PC-9 (cell line): Measurements from ENCODE around the gene BHLHA15. TPM values are rescaled to one million over a fixed set of nuclear protein-coding genes. Genes with fewer than 3 reads are reported as not detected.

Experiments used
- BruUV-seq: library from RNA; stranded (reverse); fragments of 400-500 nt; replicated peaks from 2 replicates; lab custom pipeline; 2021; lab: Mats Ljungman, UMichigan
- CTCF ChIA-PET: fragments of 300-600 bp; sonication (Branson Sonifier 250); formaldehyde crosslinking; loops from one replicate; lab custom pipeline; 2022; ENCODE audit warnings: antibody characterized with exemption; lab: Charles Lee
- POLR2A ChIA-PET: fragments of 300-600 bp; sonication (Branson Sonifier 250); formaldehyde crosslinking; loops from one replicate; lab custom pipeline; 2022; ENCODE audit warnings: antibody characterized with exemption; ENCODE audit not compliant: unreplicated experiment; lab: Charles Lee
- DNase-seq, 2 experiments: peaks; one replicate each; pipeline versions ENCODE4 v3.0.0 to v3.0.0-alpha.2; 2015 to 2022; ENCODE audit warnings: mixed read lengths in 1 of 2
- H2AFZ ChIP-seq: fragments of 200-600 bp; sonication (generic); 2 replicates; pipeline ENCODE4 v1.8.1; 2017; ENCODE audit warnings: antibody characterized with exemption
- H3F3A ChIP-seq: fragments of 200-600 bp; sonication (generic); 2 replicates; pipeline ENCODE4 v1.8.1; 2017; ENCODE audit warnings: antibody characterized with exemption, mild to moderate bottlenecking, low read depth; ENCODE audit not compliant: insufficient read depth
- H3K27ac ChIP-seq: fragments of 200-600 bp; sonication (generic); 2 replicates; pipeline ENCODE4 v1.6.1; 2016; ENCODE audit warnings: mixed run types
- H3K27me3 ChIP-seq: fragments of 200-600 bp; sonication (generic); 2 replicates; pipeline ENCODE4 v1.6.1; 2016; ENCODE audit warnings: low read depth, mixed run types; ENCODE audit not compliant: insufficient read depth
- H3K36me3 ChIP-seq: fragments of 200-600 bp; sonication (generic); 2 replicates; pipeline ENCODE4 v1.6.1; 2016; ENCODE audit warnings: low read depth, mixed run types
- H3K4me1 ChIP-seq: fragments of 200-600 bp; sonication (generic); replicated peaks from 2 replicates; pipeline ENCODE4 v1.6.1; 2016; ENCODE audit warnings: mixed run types; ENCODE audit not compliant: insufficient read depth
- H3K4me2 ChIP-seq: fragments of 200-600 bp; sonication (generic); 2 replicates; pipeline ENCODE4 v1.6.1; 2017; ENCODE audit warnings: mixed run types
- H3K4me3 ChIP-seq: fragments of 200-600 bp; sonication (generic); 2 replicates; pipeline ENCODE4 v1.6.1; 2016; ENCODE audit warnings: mixed run types
- H3K79me2 ChIP-seq: fragments of 200-600 bp; sonication (generic); 2 replicates; pipeline ENCODE4 v1.6.1; 2017; ENCODE audit warnings: low read depth, mixed run types
- H3K9me2 ChIP-seq: fragments of 200-600 bp; sonication (generic); 2 replicates; pipeline ENCODE4 v1.8.1; 2017; ENCODE audit warnings: mild to moderate bottlenecking; ENCODE audit not compliant: insufficient read depth
- H3K9me3 ChIP-seq: fragments of 200-600 bp; sonication (generic); 2 replicates; pipeline ENCODE4 v1.8.1; 2016; ENCODE audit warnings: low read depth; ENCODE audit not compliant: insufficient read depth
- H4K20me1 ChIP-seq: fragments of 200-600 bp; sonication (generic); 2 replicates; pipeline ENCODE4 v1.8.1; 2017; ENCODE audit not compliant: insufficient read depth
- CTCF ChIP-seq: fragments of 200-600 bp; sonication (generic); conservative IDR thresholded peaks from 2 replicates; pipeline ENCODE4 v1.6.1; 2017; ENCODE audit warnings: mixed run types, antibody characterized with exemption, mild to moderate bottlenecking, moderate library complexity
- EZH2 ChIP-seq: fragments of 200-600 bp; sonication (generic); IDR thresholded peaks from 2 replicates; pipeline ENCODE4 v1.8.0; 2017; ENCODE audit warnings: antibody characterized with exemption, low read depth
- intact Hi-C: fragments of 100-400 bp; cut with micrococcal nuclease; formaldehyde crosslinking; loops from one replicate; pipeline ENCODE4 v1.10.0; 2022; ENCODE audit not compliant: unreplicated experiment
- total RNA-seq: library from RNA; stranded (reverse); gene quantifications from 2 replicates; pipeline ENCODE4 v1.2.3, GENCODE V29; 2021

BHLHA15 gene
- total RNA-seq, 1 experiment from 2014 or later = 0.79 TPM

GRCh38 chr7:98174334-98175259 lies 36.6 kb upstream of the BHLHA15 start:
- DNase-seq = no peak
- POLR2A ChIA-PET = no interaction called here
- CTCF ChIA-PET = interaction anchor here (0.6 kb wide), 1 partner anchor 784 kb away, joined by 8 read pairs; no protein-coding TSS in a partner anchor
- H2AFZ ChIP-seq = no peak overlapping the region
- 0 out of 2 replicates have a peak, but pooled peaks cover 4% of the 10 kb centered on the region for H3K79me2 ChIP-seq
- no peak overlapping the region for H3K4me2 ChIP-seq
- TF ChIP-seq CTCF = no peak
- TF ChIP-seq EZH2 = no peak
- no peaks in the 10 kb centered on the region for H3K9me3 ChIP-seq
- 0 out of 2 replicates have a peak, but pooled peaks cover 7% of the 10 kb centered on the region for H3F3A ChIP-seq
- peaks cover 11% of the 10 kb centered on the region; the same call in 1 of the 2 replicates for H3K4me1 ChIP-seq
- peaks cover 6% of the 10 kb centered on the region; the same call in 1 of the 2 replicates for H3K36me3 ChIP-seq
- no peak overlapping the region for H3K4me3 ChIP-seq
- no peak overlapping the region for H3K27ac ChIP-seq
- no peaks in the 10 kb centered on the region; the same call in none of the 2 replicates for H4K20me1 ChIP-seq
- H3K9me2 ChIP-seq = no peaks in the 10 kb centered on the region
- no peaks in the 10 kb centered on the region for H3K27me3 ChIP-seq
- no TSS peak for BruUV-seq
- intact Hi-C loops = no loop called here

- no TSS peak for BruUV-seq
Measured at GRCh38 chr7:98175260-98175940, 35.8 kb upstream of the BHLHA15 start.

More at GRCh38 chr7:98175260-98175940, 35.8 kb upstream of the BHLHA15 start:
- Histone ChIP-seq H3K4me2 (no peak overlapping the region), H2AFZ (no peak overlapping the region), H3K27ac (no peak overlapping the region), H3K9me3 (no peaks in the 10 kb centered on the region), H3K36me3 (peaks cover 6% of the 10 kb centered on the region; the same call in 1 of the 2 replicates), H3K9me2 (no peaks in the 10 kb centered on the region), H4K20me1 (no peaks in the 10 kb centered on the region; the same call in none of the 2 replicates), H3K4me3 (no peak overlapping the region), H3K79me2 (0 out of 2 replicates have a peak, but pooled peaks cover under 1% of the 10 kb centered on the region), H3K27me3 (no peaks in the 10 kb centered on the region), H3F3A (0 out of 2 replicates have a peak, but pooled peaks cover 7% of the 10 kb centered on the region), H3K4me1 (peaks cover 11% of the 10 kb centered on the region; the same call in 1 of the 2 replicates)
- intact Hi-C loops = no loop called here
- no peak for DNase-seq
- POLR2A ChIA-PET = no interaction called here
- TF ChIP-seq CTCF (no peak), EZH2 (no peak)
- CTCF ChIA-PET = interaction anchor here (0.6 kb wide), 1 partner anchor 99 kb away, joined by 4 read pairs; no protein-coding TSS in a partner anchor
